HepG2 (cell line): Measurements from ENCODE around the gene KATNB1. TPM values are rescaled to one million over a fixed set of nuclear protein-coding genes. Genes with fewer than 3 reads are reported as not detected.

Source experiments
- DDIT3 ChIP-seq: sonication (generic); formaldehyde crosslinking; IDR thresholded peaks from 2 replicates; pipeline ENCODE4 v1.4.0; 2020; ENCODE audit warnings: mild to moderate bottlenecking, missing genetic modification reagents
- GMEB2 ChIP-seq: IDR thresholded peaks from 2 replicates; pipeline ENCODE4 v1.6.1; 2016; ENCODE audit warnings: missing biosample characterization, missing genetic modification reagents, low read depth
- HNF1A ChIP-seq, 2 experiments: sonication (generic) in 1 of 2; formaldehyde crosslinking in 1 of 2; IDR thresholded peaks; 2 replicates each; pipeline versions ENCODE4 v1.4.0 to v1.6.1; 2016 to 2020; ENCODE audit warnings: borderline replicate concordance in 1 of 2, low read depth in 1 of 2, mild to moderate bottlenecking in 1 of 2, missing genetic modification reagents in 1 of 2
- KAT2B ChIP-seq: fragments of 150-350 bp; IDR thresholded peaks from 2 replicates; pipeline ENCODE4 v1.6.1; 2014; ENCODE audit warnings: low read depth, low read length, borderline replicate concordance
- LCORL ChIP-seq, 2 experiments: fragments of 450-650 bp in 1 of 2; sonication (generic) in 1 of 2; formaldehyde crosslinking in 1 of 2; IDR thresholded peaks; 2 replicates each; pipeline versions ENCODE4 v1.5.0 to v1.6.1; 2017 to 2020; ENCODE audit warnings: antibody characterized with exemption in 1 of 2, missing genetic modification reagents in 1 of 2
- MZF1 ChIP-seq: sonication (generic); formaldehyde crosslinking; IDR thresholded peaks from 2 replicates; pipeline ENCODE4 v1.8.1; 2023; ENCODE audit warnings: mild to moderate bottlenecking, missing genetic modification reagents, borderline replicate concordance
- PAWR ChIP-seq: sonication (generic); formaldehyde crosslinking; IDR thresholded peaks from 2 replicates; pipeline ENCODE4 v1.4.0; 2020; ENCODE audit warnings: missing genetic modification reagents, mild to moderate bottlenecking, borderline replicate concordance
- SIX4 ChIP-seq: sonication (generic); formaldehyde crosslinking; IDR thresholded peaks from 2 replicates; pipeline ENCODE4 v1.4.0; 2020; ENCODE audit warnings: missing genetic modification reagents
- ZFP62 ChIP-seq: sonication (generic); formaldehyde crosslinking; IDR thresholded peaks from 2 replicates; pipeline ENCODE4 v1.4.0; 2020; ENCODE audit warnings: missing genetic modification reagents
- ZNF224 ChIP-seq: sonication (generic); formaldehyde crosslinking; IDR thresholded peaks from 2 replicates; pipeline ENCODE4 v1.5.0; 2020; ENCODE audit warnings: mild to moderate bottlenecking, missing genetic modification reagents
- ZNF280D ChIP-seq: sonication (generic); formaldehyde crosslinking; IDR thresholded peaks from 2 replicates; pipeline ENCODE4 v1.5.1; 2020; ENCODE audit warnings: mild to moderate bottlenecking, missing genetic modification reagents
- ZNF747 ChIP-seq: sonication (generic); formaldehyde crosslinking; IDR thresholded peaks from 2 replicates; pipeline ENCODE4 v1.8.1; 2023; ENCODE audit warnings: missing genetic modification reagents, mild to moderate bottlenecking, borderline replicate concordance
- polyA plus RNA-seq, 8 experiments: library from polyadenylated mRNA; depleted of rRNA in 3 of 8; stranded (reverse) in 7 of 8; unstranded in 1 of 8; fragments of >200 nt; fragmentation: Illumina TruSeq in 4 of 8; extraction: Trizol in 4 of 8; gene quantifications; 2 replicates each; pipeline versions ENCODE4 v1.2.1 to v1.2.3, GENCODE V29; 2011 to 2016; ENCODE audit warnings: low read depth in 4 of 8, missing spikeins in 1 of 8, mixed read lengths in 1 of 8; ENCODE audit not compliant: insufficient read depth in 1 of 8
- total RNA-seq, 5 experiments: library from RNA; depleted of rRNA; stranded (reverse); fragments of >200 nt; fragmentation: Illumina TruSeq; extraction: Trizol; gene quantifications; 2 replicates each; pipeline ENCODE4 v1.2.3, GENCODE V29; 2016; ENCODE audit warnings: low read depth in 1 of 5

Gene KATNB1
- total and polyA plus RNA-seq, 2 of the 13 experiments (the other 11 are each of a cell fraction or from before 2014, with no cell fraction given), result 31.5 to 43.5 TPM

- TF ChIP-seq LCORL (IDR thresholded peaks at IDR 0.05) (no peak), LCORL (CRISPR knock-in tag; IDR thresholded peaks at IDR 0.05) (no peak), PAWR (CRISPR knock-in tag) (no peak), HNF1A (IDR thresholded peaks at IDR 0.05; ENCODE audit: low read depth) (no peak), HNF1A (CRISPR knock-in tag; IDR thresholded peaks at IDR 0.05; ENCODE audit: borderline replicate concordance) (peak; percentile 49; the same call in 1 of the 2 replicates), DDIT3 (CRISPR knock-in tag) (no peak), ZNF280D (CRISPR knock-in tag) (no peak), ZFP62 (CRISPR knock-in tag) (no peak), ZNF224 (CRISPR knock-in tag) (no peak), SIX4 (no peak), ZNF747 (CRISPR knock-in tag) (peak; percentile 77; the same call in 1 of the 2 replicates), MZF1 (no peak), GMEB2 (CRISPR knock-in tag) (no peak), KAT2B (no peak)
Observed at GRCh38 chr16:57757326-57757786, 21.8 kb downstream of the KATNB1 start (continued).
